ENCODE data around the gene SLC12A8.

SLC12A8 gene

DNA sequence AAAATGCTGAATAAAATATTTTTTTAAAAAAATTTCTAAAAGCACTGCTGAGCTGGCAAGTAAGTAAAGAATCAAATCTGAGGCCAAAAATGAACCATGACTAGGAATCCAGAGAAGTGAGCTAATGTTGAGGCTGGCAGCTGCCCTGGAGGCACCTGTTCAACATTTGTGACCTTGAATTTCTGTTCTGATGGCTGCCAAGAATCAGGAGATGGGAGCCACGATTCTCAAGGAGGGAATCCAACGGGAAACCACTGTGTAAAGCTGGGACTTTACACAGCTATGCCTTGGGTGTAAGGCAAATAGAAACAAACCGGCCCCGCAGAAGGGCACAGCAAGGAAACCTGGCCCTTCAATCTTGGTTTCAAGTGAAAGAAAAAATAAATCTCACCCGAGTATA is 179.4 kb downstream of the SLC12A8 start:
- H2AFZ ChIP-seq (ENCODE audit: low read length) = no peak overlapping the region
- H4K20me1 ChIP-seq (ENCODE audit: insufficient read depth, low read length, poor library complexity, severe bottlenecking) = no peaks in the 10 kb centered on the region
- H3K4me3 ChIP-seq (ENCODE audit: low read length, poor library complexity, severe bottlenecking) = no peak overlapping the region
- no peaks in the 10 kb centered on the region for H3K27me3 ChIP-seq (ENCODE audit: insufficient read depth, low read length, poor library complexity, severe bottlenecking)
- no peaks in the 10 kb centered on the region for H3K9me2 ChIP-seq (replicated peaks; ENCODE audit: low read depth, low read length)
- H3F3A ChIP-seq (ENCODE audit: low read depth) = 0 out of 2 replicates have a peak, but pooled peaks cover 3% of the 10 kb centered on the region
- peaks cover 11% of the 10 kb centered on the region; the same call in 1 of the 2 replicates for H3K36me3 ChIP-seq (ENCODE audit: insufficient read depth, low read length)
- TF ChIP-seq, protein P1, sequence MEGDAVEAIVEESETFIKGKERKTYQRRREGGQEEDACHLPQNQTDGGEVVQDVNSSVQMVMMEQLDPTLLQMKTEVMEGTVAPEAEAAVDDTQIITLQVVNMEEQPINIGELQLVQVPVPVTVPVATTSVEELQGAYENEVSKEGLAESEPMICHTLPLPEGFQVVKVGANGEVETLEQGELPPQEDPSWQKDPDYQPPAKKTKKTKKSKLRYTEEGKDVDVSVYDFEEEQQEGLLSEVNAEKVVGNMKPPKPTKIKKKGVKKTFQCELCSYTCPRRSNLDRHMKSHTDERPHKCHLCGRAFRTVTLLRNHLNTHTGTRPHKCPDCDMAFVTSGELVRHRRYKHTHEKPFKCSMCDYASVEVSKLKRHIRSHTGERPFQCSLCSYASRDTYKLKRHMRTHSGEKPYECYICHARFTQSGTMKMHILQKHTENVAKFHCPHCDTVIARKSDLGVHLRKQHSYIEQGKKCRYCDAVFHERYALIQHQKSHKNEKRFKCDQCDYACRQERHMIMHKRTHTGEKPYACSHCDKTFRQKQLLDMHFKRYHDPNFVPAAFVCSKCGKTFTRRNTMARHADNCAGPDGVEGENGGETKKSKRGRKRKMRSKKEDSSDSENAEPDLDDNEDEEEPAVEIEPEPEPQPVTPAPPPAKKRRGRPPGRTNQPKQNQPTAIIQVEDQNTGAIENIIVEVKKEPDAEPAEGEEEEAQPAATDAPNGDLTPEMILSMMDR (conservative IDR thresholded peaks at IDR 0.05; ENCODE audit: low read length) = no peak
- TF ChIP-seq EZH2phosphoT487 (IDR thresholded peaks at IDR 0.05; ENCODE audit: borderline replicate concordance) = no peak
- H3K4me1 ChIP-seq (ENCODE audit: insufficient read depth, low read length, poor library complexity, severe bottlenecking) = peaks cover 9% of the 10 kb centered on the region
- no peak overlapping the region for H3K4me2 ChIP-seq (ENCODE audit: low read depth, low read length, poor library complexity, severe bottlenecking)
- H3K79me2 ChIP-seq (ENCODE audit: insufficient read depth, low read length) = no peaks in the 10 kb centered on the region; the same call in 1 of the 2 replicates
- H3K9ac ChIP-seq (ENCODE audit: low read depth, low read length, poor library complexity, severe bottlenecking) = no peak overlapping the region
- peaks cover 4% of the 10 kb centered on the region; the same call in 1 of the 2 replicates for H3K9me3 ChIP-seq (ENCODE audit: insufficient read depth, low read depth, low read length)

DNA sequence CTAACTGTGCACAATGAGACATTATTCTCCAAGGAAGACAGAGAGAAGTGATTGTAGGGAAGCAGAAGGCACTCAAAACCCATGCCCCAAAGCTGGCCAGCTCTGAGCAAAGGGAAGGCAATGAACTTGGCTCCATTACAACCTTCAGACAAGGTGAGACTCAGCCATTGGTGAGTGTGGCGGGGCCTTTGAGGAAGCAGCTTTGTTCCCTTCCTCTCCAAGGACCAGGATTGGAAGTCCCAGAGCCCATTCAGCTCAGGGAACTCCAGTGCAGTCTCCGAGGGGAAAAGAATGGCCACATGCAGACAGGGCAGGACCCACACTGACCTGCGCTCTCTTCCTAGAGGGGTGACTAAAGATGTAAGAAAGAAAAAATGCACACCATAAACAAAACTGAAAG is 179.9 kb downstream of the SLC12A8 start:
- Histone ChIP-seq H3K9ac (ENCODE audit: low read depth, low read length, poor library complexity, severe bottlenecking) (no peak overlapping the region), H2AFZ (ENCODE audit: low read length) (no peak overlapping the region), H3K4me3 (ENCODE audit: low read length, poor library complexity, severe bottlenecking) (no peak overlapping the region), H3K36me3 (ENCODE audit: insufficient read depth, low read length) (peaks cover 11% of the 10 kb centered on the region; the same call in 1 of the 2 replicates), H3K9me3 (ENCODE audit: insufficient read depth, low read depth, low read length) (peaks cover 4% of the 10 kb centered on the region; the same call in 1 of the 2 replicates), H3K9me2 (replicated peaks; ENCODE audit: low read depth, low read length) (no peaks in the 10 kb centered on the region), H3K27me3 (ENCODE audit: insufficient read depth, low read length, poor library complexity, severe bottlenecking) (no peaks in the 10 kb centered on the region), H3K4me1 (ENCODE audit: insufficient read depth, low read length, poor library complexity, severe bottlenecking) (peaks cover 9% of the 10 kb centered on the region), H3F3A (ENCODE audit: low read depth) (0 out of 2 replicates have a peak, but pooled peaks cover 3% of the 10 kb centered on the region), H4K20me1 (ENCODE audit: insufficient read depth, low read length, poor library complexity, severe bottlenecking) (no peaks in the 10 kb centered on the region), H3K4me2 (ENCODE audit: low read depth, low read length, poor library complexity, severe bottlenecking) (no peak overlapping the region), H3K79me2 (ENCODE audit: insufficient read depth, low read length) (no peaks in the 10 kb centered on the region; the same call in 1 of the 2 replicates)
- TF ChIP-seq, protein P1 (conservative IDR thresholded peaks at IDR 0.05; ENCODE audit: low read length) = no peak
- no peak for TF ChIP-seq EZH2phosphoT487 (IDR thresholded peaks at IDR 0.05; ENCODE audit: borderline replicate concordance)

Data from Loucy (cell line).